ENCODE data around the gene SUMO3.

The SUMO3 gene

DNA sequence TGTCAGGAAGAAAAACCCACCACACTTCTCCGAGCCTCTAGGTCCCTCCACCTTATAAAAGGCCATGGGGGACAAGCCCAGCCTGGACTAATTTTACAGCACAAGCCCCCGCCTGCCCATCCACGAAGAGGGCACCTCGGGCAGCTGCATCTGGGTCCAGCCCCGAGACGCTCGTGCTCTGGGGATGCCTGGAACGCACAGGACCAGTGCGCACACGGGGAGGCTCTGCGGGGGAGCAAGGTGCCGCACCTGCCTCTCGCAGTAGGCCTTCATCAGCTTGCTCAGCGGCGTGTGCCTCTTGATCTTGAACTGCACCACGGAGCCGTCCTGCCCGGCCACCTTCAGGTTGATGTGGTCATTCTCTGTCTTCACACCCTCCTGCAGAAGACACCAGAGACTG lies 4.1 kb downstream of the SUMO3 start:
- DNase-seq: no peak
- TF ChIP-seq POLR2A (IDR thresholded peaks at IDR 0.05; ENCODE audit: low read length) (no peak), GATA1 (IDR thresholded peaks at IDR 0.05; ENCODE audit: low read depth, low read length) (no peak)

DNA sequence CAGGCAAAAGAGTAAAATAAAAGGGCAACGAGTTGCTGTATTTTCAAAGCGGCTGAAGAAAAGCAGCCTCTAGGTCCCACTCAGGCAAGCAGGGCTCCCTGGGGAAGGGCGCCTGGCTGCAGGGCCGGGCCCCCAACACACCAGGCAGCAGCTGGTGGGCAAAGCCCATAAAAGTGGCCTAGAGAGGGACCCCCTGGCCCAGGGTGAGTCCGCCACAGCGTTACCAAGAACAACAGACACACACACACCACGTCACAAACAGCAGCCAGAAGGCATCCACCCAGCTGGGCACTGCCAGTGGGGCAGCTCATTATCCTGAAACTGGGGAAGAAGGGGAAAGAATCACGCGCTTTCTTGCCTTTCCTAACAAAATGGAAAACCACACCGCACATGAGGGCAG lies 4.7 kb downstream of the SUMO3 start:
- no peak for DNase-seq

DNA sequence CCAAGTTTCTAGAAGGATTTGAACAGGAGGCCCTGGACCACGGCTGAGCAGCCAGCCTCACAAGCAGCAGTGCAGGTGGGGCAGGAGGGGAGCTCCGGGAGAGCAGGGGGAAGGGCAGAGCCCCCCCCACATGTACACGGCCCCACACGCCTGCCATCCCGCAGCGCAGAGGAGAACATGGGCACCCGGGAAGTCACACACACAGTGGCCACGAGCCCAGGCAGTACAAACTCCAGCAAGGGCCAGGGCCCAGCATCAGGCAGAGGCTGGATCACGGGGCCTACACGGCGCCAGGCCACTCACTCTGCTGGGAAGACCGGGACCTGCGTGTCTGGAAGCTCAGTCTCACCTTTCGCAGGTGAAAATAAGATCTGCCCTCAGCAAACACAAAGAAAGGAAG lies 5.2 kb downstream of the SUMO3 start:
- TF ChIP-seq GATA1 (IDR thresholded peaks at IDR 0.05; ENCODE audit: low read depth, low read length) (no peak), POLR2A (IDR thresholded peaks at IDR 0.05; ENCODE audit: low read length) (no peak)
- DNase-seq: no peak

More for the DNA sequence above, 4.7 kb downstream of the SUMO3 start:
- no peak for TF ChIP-seq GATA1 (IDR thresholded peaks at IDR 0.05; ENCODE audit: low read depth, low read length)
- no peak for TF ChIP-seq POLR2A (IDR thresholded peaks at IDR 0.05; ENCODE audit: low read length)

DNA sequence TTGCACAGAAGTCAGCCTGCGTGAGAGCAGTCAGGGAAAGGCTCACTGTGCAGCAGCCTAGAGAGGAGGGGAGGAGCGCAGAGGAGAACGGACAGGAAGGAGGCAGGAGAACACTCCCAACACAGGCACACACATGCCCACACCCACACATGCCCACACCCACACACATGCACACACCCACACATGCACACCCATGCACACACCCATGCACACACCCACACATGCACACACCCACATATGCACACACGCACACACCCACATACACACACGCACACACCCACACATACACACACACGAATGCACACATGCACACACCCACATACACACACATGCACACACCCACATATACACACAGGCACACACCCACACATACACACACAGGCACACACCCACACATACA lies 7.1 kb downstream of the SUMO3 start:
- DNase-seq: no peak
- TF ChIP-seq POLR2A (IDR thresholded peaks at IDR 0.05; ENCODE audit: low read length) (no peak), GATA1 (IDR thresholded peaks at IDR 0.05; ENCODE audit: low read depth, low read length) (no peak)

DNA sequence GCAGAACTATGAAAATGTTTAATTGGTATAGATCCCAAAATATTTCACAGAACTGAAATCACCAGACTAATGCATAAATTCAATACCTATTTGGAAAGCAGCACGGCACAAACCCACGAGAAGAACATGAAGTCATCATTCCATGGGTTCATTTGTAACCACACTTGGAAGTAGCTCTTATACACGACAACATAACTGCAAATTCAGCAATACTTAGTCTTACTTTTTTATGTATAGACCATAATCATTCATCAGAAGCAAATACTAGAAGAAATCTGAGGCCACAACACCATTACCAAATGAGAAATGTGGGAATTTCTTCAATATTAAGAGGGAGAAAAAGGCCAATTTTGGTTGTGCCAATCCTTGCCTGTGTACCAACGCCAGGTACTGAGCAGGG lies 12.0 kb downstream of the SUMO3 start:
- DNase-seq: no peak

DNA sequence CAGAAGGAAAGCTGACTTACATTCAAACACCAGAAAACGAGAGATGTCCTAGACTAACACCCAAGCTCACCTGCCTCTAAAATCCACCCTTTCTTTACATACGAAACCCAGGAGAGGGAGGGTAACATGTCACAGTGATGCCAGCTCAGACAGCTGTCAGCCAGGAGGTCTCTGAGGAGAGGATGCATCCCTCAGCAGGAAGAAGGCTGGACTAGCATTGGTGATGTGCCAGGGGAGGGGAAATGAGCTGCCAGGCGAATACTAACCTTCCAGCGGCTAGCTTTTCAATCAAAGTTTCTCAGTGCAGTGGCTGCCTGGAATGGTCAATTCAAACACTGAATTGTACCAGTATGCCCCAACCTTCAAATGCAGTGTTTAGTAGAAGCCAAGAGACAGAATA lies 12.6 kb downstream of the SUMO3 start:
- TF ChIP-seq GATA1 (IDR thresholded peaks at IDR 0.05; ENCODE audit: low read depth, low read length) (no peak), POLR2A (IDR thresholded peaks at IDR 0.05; ENCODE audit: low read length) (no peak)
- DNase-seq: no peak

More for the DNA sequence above, 12.0 kb downstream of the SUMO3 start:
- TF ChIP-seq POLR2A (IDR thresholded peaks at IDR 0.05; ENCODE audit: low read length) (no peak), GATA1 (IDR thresholded peaks at IDR 0.05; ENCODE audit: low read depth, low read length) (no peak)

DNA sequence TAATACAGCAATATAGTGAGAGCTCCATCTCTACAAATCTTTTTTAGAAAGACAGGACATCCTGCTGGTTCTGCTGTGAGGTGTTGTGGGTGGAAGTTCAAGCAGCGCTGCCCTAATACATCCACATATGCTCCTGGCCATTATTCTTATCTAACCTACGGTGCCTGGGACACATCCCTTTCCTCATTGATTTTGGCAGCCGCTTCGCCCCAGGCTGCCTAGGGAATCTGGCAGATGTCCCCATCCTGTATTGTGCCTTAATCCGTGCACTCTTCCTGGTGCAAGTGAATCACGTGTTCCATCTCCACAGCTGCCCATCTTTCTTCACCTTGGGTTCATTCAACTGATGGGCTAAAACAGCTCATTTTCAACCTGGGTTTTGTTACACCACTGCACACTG lies 13.1 kb downstream of the SUMO3 start:
- TF ChIP-seq POLR2A (IDR thresholded peaks at IDR 0.05; ENCODE audit: low read length) (no peak), GATA1 (IDR thresholded peaks at IDR 0.05; ENCODE audit: low read depth, low read length) (no peak)

DNA sequence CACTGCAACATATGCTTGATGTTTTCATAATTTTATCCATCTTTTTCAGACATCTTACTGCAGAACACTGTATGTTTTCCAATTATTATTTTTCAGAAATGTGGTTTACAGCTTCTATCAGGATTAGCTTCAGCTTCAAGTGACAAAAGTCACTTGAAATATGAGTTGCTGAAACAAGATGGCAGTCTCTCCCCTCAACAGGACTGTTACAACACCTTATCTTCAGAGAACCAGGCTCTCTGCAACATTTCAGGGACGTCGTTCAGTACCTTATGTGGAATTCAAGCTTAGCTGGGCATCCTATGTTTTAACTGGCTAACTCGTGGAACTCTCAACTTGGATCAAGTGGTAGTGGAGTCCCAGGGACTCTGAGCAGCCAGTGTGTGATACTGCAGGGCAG lies 14.2 kb downstream of the SUMO3 start:
- DNase-seq: peak; percentile 33 to 43
- no peak for TF ChIP-seq POLR2A (IDR thresholded peaks at IDR 0.05; ENCODE audit: low read length)
- TF ChIP-seq GATA1 (IDR thresholded peaks at IDR 0.05; ENCODE audit: low read depth, low read length): no peak

More for the DNA sequence above, 13.1 kb downstream of the SUMO3 start:
- no peak for DNase-seq

DNA sequence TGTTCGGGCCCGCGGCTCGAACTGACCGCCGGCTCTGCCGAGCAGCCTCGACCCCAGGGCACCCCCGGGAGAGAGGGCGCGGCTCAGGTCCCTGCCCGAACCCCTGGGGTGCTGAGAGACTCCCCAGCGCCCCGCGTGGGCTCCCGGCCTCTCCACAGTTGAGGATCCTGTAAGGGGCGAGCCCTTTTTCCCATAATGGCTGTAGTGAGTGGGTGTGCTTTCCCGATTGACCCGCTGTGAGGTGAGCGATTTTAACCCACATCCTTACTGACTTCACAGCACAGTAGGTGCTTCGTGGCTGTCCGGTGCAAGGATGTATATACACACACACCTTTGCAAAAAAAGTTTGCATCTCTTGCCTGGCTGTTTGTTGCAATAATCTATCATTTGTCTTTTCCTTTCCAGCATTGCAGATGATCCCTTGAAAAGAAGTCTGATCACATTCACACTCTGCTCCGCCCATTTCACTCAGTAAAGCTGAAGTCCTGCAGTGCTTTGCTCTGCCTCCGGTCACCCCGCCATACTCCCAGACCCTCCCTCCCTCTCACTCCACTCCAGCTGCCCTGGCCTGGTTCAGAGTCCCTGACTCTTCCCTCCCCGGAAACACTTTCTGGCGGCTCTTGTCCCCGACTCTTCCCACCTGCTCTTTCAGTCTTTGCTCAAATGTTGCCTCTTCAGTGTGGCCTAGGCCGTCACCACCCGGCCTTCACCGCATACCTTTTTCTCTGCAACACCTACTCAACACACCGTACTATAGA lies 15.3 kb downstream of the SUMO3 start:
- TF ChIP-seq GATA1 (IDR thresholded peaks at IDR 0.05; ENCODE audit: low read depth, low read length) (no peak), POLR2A (IDR thresholded peaks at IDR 0.05; ENCODE audit: low read length) (no peak)
- peak in 1 of 2 experiments; percentile 59 for DNase-seq

DNA sequence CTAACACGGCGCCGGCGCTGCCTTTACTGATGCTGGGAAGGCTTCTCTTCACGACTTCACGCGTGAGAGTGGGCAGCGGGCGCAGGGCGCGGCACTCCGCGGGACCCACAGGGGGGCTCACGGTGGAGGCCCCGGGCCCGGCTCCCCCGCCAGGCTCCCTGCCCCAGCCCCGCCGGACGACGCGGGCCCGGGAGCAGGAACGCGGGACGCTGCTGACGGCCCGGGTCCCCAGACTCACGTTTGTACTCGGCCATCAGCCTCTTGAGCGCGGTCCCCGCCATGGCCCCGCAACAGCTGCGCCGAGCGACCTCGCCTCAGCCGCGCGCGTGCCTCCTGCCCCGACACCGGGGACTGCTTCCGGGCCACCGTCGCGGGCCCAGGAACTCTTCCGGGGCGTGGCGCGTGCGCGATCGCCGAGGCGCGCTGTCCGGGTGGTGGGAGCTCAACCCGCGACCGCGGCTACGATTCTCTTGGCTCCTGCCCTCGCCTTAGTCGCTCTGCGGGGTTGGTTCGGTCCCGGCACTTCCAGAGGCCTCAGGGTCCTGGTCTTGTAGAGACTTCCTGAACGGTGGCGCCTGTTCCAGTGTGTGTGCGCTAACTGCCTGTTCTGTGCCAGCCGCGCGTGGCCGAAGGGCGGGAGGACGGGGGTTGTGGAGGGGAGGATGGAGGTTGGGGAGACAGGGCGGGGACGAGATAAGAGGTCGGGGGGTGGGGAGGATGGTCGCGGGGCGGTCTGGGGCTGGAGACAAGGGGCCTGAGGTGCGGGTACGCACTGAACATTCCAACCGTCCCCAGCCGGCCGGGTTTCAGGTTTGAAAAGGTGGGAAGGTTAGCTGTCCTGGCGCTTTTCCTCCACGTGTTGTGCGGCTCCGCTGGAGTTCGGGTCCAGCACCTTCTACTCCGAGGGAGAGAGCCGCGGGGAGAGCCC lies 16.1 kb downstream of the SUMO3 start, which contains the start of gene UBE2G2:
UBE2G2 (minus strand) TSS at position 353 of the 928 bp plus-strand sequence; CDS start at position 281, 72 bp downstream.
- TF ChIP-seq GATA1 (IDR thresholded peaks at IDR 0.05; ENCODE audit: low read depth, low read length) (no peak), POLR2A (IDR thresholded peaks at IDR 0.05; ENCODE audit: low read length) (peak; percentile 83)

DNA sequence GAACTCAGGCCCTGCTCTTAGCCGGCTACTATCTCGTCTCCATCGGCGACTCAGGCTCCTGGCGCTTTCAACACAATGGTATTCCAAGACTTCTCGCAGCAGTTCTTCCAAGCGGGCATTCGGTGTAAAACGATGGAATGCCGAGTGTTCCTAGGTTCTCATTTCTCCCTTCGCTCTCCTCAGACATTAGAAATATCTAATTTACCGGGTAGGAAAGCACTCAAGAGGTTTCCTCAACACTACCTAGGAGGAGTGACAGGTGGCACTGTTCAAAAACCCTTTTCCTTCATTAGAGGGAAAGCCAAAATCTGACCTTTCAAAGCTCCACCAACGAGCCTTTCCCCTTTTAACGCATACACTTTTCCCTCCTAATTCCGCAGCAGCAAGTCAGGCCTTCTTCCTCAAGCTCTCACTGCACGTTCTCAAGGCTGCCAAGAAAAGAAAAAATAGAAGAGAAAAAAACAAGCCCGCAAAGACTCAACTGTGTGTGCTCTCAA lies 16.8 kb downstream of the SUMO3 start:
- no peak for TF ChIP-seq GATA1 (IDR thresholded peaks at IDR 0.05; ENCODE audit: low read depth, low read length)
- TF ChIP-seq POLR2A (IDR thresholded peaks at IDR 0.05; ENCODE audit: low read length): no peak
- DNase-seq: peak; percentile 60 to 71

More for the DNA sequence above, 16.1 kb downstream of the SUMO3 start, which contains the start of gene UBE2G2:
- peak; percentile 87 to 92 for DNase-seq

DNA sequence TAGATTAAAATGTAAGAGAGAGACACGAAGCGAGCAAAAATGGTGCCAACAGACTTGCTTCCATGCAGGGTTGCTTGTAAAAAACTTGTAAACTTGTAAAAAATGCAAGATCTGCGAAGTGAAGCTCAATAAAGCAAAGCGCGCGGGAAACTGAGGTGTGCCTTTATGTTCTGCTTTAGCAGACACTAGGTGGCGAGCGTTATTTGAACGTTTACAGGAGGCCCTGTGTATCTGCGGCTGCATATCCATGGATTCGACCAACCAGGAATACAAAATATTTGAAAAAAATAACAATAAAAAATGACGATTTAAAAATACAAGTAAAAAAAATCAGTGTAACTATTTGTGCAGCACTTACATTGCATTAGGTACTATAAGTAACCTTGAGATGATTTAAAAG lies 17.8 kb downstream of the SUMO3 start:
- TF ChIP-seq POLR2A (IDR thresholded peaks at IDR 0.05; ENCODE audit: low read length) (no peak), GATA1 (IDR thresholded peaks at IDR 0.05; ENCODE audit: low read depth, low read length) (no peak)
- peak; percentile 28 to 44 for DNase-seq

DNA sequence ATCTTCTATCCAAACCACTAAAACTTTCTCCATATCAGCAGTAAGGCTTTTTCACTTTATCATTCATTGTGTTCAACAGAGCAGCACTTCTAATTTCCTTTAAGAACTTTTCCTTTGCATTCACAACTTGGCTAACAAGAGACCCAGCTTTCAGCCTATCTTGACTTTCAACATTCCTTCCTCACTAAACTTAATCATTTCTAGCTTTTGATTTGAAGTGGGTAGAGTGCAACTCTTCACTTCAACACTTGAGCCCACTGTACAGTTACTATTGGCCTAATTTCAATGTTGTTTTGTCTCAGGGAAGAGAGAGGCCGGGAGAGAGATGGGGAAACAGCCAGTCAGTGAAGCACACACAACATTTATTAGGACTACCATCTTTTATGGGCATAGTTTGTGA lies 18.2 kb downstream of the SUMO3 start:
- DNase-seq: no peak
- no peak for TF ChIP-seq POLR2A (IDR thresholded peaks at IDR 0.05; ENCODE audit: low read length)
- TF ChIP-seq GATA1 (IDR thresholded peaks at IDR 0.05; ENCODE audit: low read depth, low read length): no peak

DNA sequence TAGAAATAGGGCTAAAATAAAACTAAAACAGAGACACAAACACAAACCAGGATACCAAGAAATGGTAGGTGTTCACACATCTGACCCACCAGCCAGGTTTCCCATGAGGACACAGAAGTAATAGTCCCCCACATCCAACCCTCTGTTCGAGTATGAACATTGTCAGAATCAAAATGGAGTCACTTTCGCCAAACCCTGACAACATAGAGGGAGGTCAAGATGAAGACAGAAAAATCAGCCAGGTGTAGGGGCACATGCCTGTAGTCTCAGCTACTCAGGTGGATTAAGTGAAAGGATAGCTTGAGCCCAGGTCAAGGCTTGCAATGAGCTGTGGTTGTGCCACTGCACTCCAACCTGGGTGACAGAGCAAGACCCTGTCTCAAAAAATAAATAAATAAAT lies 20.1 kb downstream of the SUMO3 start:
- no peak for DNase-seq
- TF ChIP-seq GATA1 (IDR thresholded peaks at IDR 0.05; ENCODE audit: low read depth, low read length): no peak
- TF ChIP-seq POLR2A (IDR thresholded peaks at IDR 0.05; ENCODE audit: low read length): no peak

All from erythroblast (primary cell).